HG03565 (cell line): ENCODE results near the gene FHOD3.
A peak's percentile ranks its signal among the peaks of the same experiment; 100 is the strongest.
"Not testable (repeated sequence)": the region's sequence is repeated elsewhere in the genome, so short reads cannot be mapped to it uniquely, and the experiment has no call there.

Experiments used
- ATAC-seq: cut with Tn5 transposase; IDR thresholded peaks from one replicate; pipeline ENCODE4 v1.9.1; 2021; ENCODE audit warnings: mild to moderate bottlenecking, moderate library complexity; ENCODE audit not compliant: unreplicated experiment

FHOD3 gene

GRCh38 chr18:36348331-36348730, 50.8 kb downstream of the FHOD3 start:
- ATAC-seq, result no peak

GRCh38 chr18:36348971-36349417, 51.5 kb downstream of the FHOD3 start:
- ATAC-seq, result no peak

- ATAC-seq, result no peak
These were observed 52.0 kb downstream of the FHOD3 start for GRCh38 chr18:36349552-36349951.

GRCh38 chr18:36350251-36350651, 52.7 kb downstream of the FHOD3 start:
- no peak for ATAC-seq

- ATAC-seq, result no peak
These were observed 53.4 kb downstream of the FHOD3 start for GRCh38 chr18:36350839-36351469.

GRCh38 chr18:36352384-36352783, 54.9 kb downstream of the FHOD3 start:
- no peak for ATAC-seq

GRCh38 chr18:36354989-36355388, 57.5 kb downstream of the FHOD3 start:
- no peak for ATAC-seq

- ATAC-seq, result no peak
These were observed 58.0 kb downstream of the FHOD3 start for GRCh38 chr18:36355511-36355910.

- not testable (repeated sequence) for ATAC-seq
These were observed 59.2 kb downstream of the FHOD3 start for GRCh38 chr18:36356741-36357140.

GRCh38 chr18:36358141-36358540, 60.6 kb downstream of the FHOD3 start:
- ATAC-seq, result no peak

- no peak for ATAC-seq
These were observed 62.9 kb downstream of the FHOD3 start for GRCh38 chr18:36360256-36360909.

- no peak for ATAC-seq
These were observed 67.6 kb downstream of the FHOD3 start for GRCh38 chr18:36364911-36365624.

GRCh38 chr18:36365836-36366775, 68.6 kb downstream of the FHOD3 start:
- ATAC-seq, result peak; percentile 55

- peak; percentile 71 for ATAC-seq
These were observed 69.7 kb downstream of the FHOD3 start for GRCh38 chr18:36366994-36367839.

GRCh38 chr18:36368889-36369288, 71.4 kb downstream of the FHOD3 start:
- no peak for ATAC-seq

GRCh38 chr18:36372903-36373311, 75.4 kb downstream of the FHOD3 start:
- ATAC-seq, result no peak

- ATAC-seq, result no peak
These were observed 76.7 kb downstream of the FHOD3 start for GRCh38 chr18:36374262-36374661.

GRCh38 chr18:36375118-36375517, 77.6 kb downstream of the FHOD3 start:
- ATAC-seq, result no peak

GRCh38 chr18:36376361-36376760, 78.8 kb downstream of the FHOD3 start:
- no peak for ATAC-seq

- no peak for ATAC-seq
These were observed 80.1 kb downstream of the FHOD3 start for GRCh38 chr18:36377626-36378025.
